Panc1 (cell line): ENCODE data around the gene NCK1. TPM values are rescaled to one million over a fixed set of nuclear protein-coding genes. Genes with fewer than 3 reads are reported as not detected.

Experiments
- ATAC-seq: fragments of 200-7000 bp; cut with Tn5 transposase; 2 replicates; pipeline ENCODE4 v1.9.1; 2020; ENCODE audit warnings: mild to moderate bottlenecking, moderate library complexity
- BruUV-seq: library from RNA; stranded (reverse); fragments of 400-500 nt; replicated peaks from 2 replicates; lab custom pipeline; 2021; lab: Mats Ljungman, UMichigan
- CTCF ChIA-PET: fragments of 300-600 bp; sonication (Branson Sonifier 250); formaldehyde crosslinking; loops from one replicate; lab custom pipeline; 2022; ENCODE audit warnings: antibody characterized with exemption; lab: Charles Lee
- POLR2A ChIA-PET: fragments of 300-600 bp; sonication (Branson Sonifier 250); formaldehyde crosslinking; loops from one replicate; lab custom pipeline; 2022; ENCODE audit warnings: antibody characterized with exemption; lab: Charles Lee
- DNase-seq: peaks from one replicate; pipeline ENCODE4 v3.0.0-alpha.2; 2010; ENCODE audit warnings: low read depth, low spot score
- H3K27ac ChIP-seq: 2 replicates; pipeline ENCODE4 v1.5.1; 2011; ENCODE audit warnings: mild to moderate bottlenecking, low read length, inconsistent platforms
- H3K27me3 ChIP-seq: fragments of 200-500 bp; sonication (Bioruptor generic); 2 replicates; pipeline ENCODE4 v1.6.0; 2014; ENCODE audit warnings: low read length, inconsistent platforms; ENCODE audit not compliant: control insufficient read depth, insufficient read depth
- H3K36me3 ChIP-seq: fragments of 200-500 bp; sonication (Bioruptor generic); 2 replicates; pipeline ENCODE4 v1.5.1; 2014; ENCODE audit warnings: inconsistent platforms, mild to moderate bottlenecking, low read length, moderate library complexity; ENCODE audit not compliant: control insufficient read depth, insufficient read depth
- H3K4me1 ChIP-seq: 2 replicates; pipeline ENCODE4 v1.5.1; 2011; ENCODE audit warnings: inconsistent platforms, mild to moderate bottlenecking, low read length, moderate library complexity; ENCODE audit not compliant: control insufficient read depth, insufficient read depth
- H3K4me3 ChIP-seq, 2 experiments: 2 replicates each; pipeline ENCODE4 v1.5.1; 2011 to 2012; ENCODE audit warnings: low read depth in 2 of 2, low read length in 2 of 2, mild to moderate bottlenecking in 2 of 2, inconsistent platforms in 1 of 2, moderate library complexity in 1 of 2
- H3K9me3 ChIP-seq: fragments of 200-500 bp; sonication (Bioruptor generic); 2 replicates; pipeline ENCODE4 v1.5.1; 2014; ENCODE audit warnings: low read depth, mild to moderate bottlenecking, inconsistent platforms, low read length, moderate library complexity; ENCODE audit not compliant: control insufficient read depth, insufficient read depth
- CTCF ChIP-seq: fragments of 450-650 bp; IDR thresholded peaks from 2 replicates; pipeline ENCODE4 v1.5.1; 2017; ENCODE audit warnings: mild to moderate bottlenecking
- POLR2AphosphoS5 ChIP-seq: IDR thresholded peaks from 2 replicates; pipeline ENCODE4 v1.6.1; 2012; ENCODE audit warnings: mild to moderate bottlenecking, low read depth, low read length, moderate library complexity
- REST ChIP-seq, 2 experiments: IDR thresholded peaks; 2 replicates each; pipeline ENCODE4 v1.6.1; 2011 to 2012; ENCODE audit warnings: low read depth in 2 of 2, control low read depth in 1 of 2, low read length in 1 of 2, mild to moderate bottlenecking in 1 of 2, moderate library complexity in 1 of 2; ENCODE audit not compliant: insufficient read depth in 1 of 2
- SIN3A ChIP-seq: IDR thresholded peaks from 2 replicates; pipeline ENCODE4 v1.6.1; 2012; ENCODE audit warnings: low read depth, mild to moderate bottlenecking, low read length, moderate library complexity, borderline replicate concordance; ENCODE audit not compliant: insufficient read depth
- TCF7L2 ChIP-seq: IDR thresholded peaks from 2 replicates; pipeline ENCODE4 v1.6.1; 2011; ENCODE audit warnings: mild to moderate bottlenecking, low read depth, low read length, inconsistent platforms
- in situ Hi-C: cut with HindIII; loops from 2 replicates; pipeline ENCODE4 v1.10.0; 2016; ENCODE audit warnings: low sequenced_read_pairs, low pct_unique_long_range_greater_than_20kb
- intact Hi-C: fragments of 100-400 bp; cut with micrococcal nuclease; formaldehyde crosslinking; loops from one replicate; pipeline ENCODE4 v1.10.0; 2022; ENCODE audit not compliant: unreplicated experiment
- total RNA-seq: library from RNA; stranded (reverse); gene quantifications from one replicate; pipeline ENCODE4 v1.2.1, GENCODE V29; 2021; ENCODE audit not compliant: unreplicated experiment

The NCK1 gene
- total RNA-seq, 1 experiment from 2014 or later, result 43.5 TPM

- no TSS peak for BruUV-seq
- H3K4me1 ChIP-seq, result no peaks in the 10 kb centered on the region
- no peak for DNase-seq
- H3K27ac ChIP-seq, result no peak overlapping the region
- no peak for TF ChIP-seq POLR2AphosphoS5
- no peak for TF ChIP-seq SIN3A
- no peak for TF ChIP-seq CTCF
- TF ChIP-seq TCF7L2, result no peak
- no peak for TF ChIP-seq REST (IDR thresholded peaks at IDR 0.05; ENCODE audit: insufficient read depth in 1 of 2, low read depth in 2 of 2, low read length in 1 of 2)
- H3K4me3 ChIP-seq, result no peak overlapping the region
- ChIA-PET POLR2A (interaction anchor here (0.7 kb wide), 1 partner anchor 545 kb away, joined by 3 read pairs; no protein-coding TSS in a partner anchor), CTCF (no interaction called here)
- ATAC-seq, result no peak
- in situ Hi-C loops (no loop called here), intact Hi-C loops (no loop called here)
- no peaks in the 10 kb centered on the region for H3K9me3 ChIP-seq
- H3K36me3 ChIP-seq, result no peaks in the 10 kb centered on the region
- no peaks in the 10 kb centered on the region for H3K27me3 ChIP-seq
Measured at GRCh38 chr3:136838641-136839555, 23.1 kb upstream of the NCK1 start.

GRCh38 chr3:136839556-136839931, 22.5 kb upstream of the NCK1 start:
- in situ Hi-C loops, result no loop called here
- BruUV-seq, result no TSS peak
- POLR2A ChIA-PET, result interaction anchor here (0.7 kb wide), 1 partner anchor 545 kb away, joined by 3 read pairs; no protein-coding TSS in a partner anchor
- Histone ChIP-seq H3K9me3 (no peaks in the 10 kb centered on the region), H3K27ac (no peak overlapping the region), H3K27me3 (no peaks in the 10 kb centered on the region), H3K36me3 (no peaks in the 10 kb centered on the region), H3K4me3 (no peak overlapping the region), H3K4me1 (no peaks in the 10 kb centered on the region)
- ATAC-seq (no peak), DNase-seq (no peak)
- TF ChIP-seq POLR2AphosphoS5 (no peak), TCF7L2 (no peak), SIN3A (no peak), REST (IDR thresholded peaks at IDR 0.05; ENCODE audit: insufficient read depth in 1 of 2, low read depth in 2 of 2, low read length in 1 of 2) (no peak), CTCF (no peak)
- intact Hi-C loops, result no loop called here
- CTCF ChIA-PET, result no interaction called here
